ENCODE measurements around the gene FERMT1.

The FERMT1 gene
- total RNA-seq = 0 to 0.15 (median 0) reads per million in 4 donors

GRCh38 chr20:6122873-6123648 lies at the start of gene FERMT1:
Gene FERMT1, minus strand, starts transcription at chr20:6123030. Its CDS starts 3,476 bp downstream, at chr20:6119554.
- peak in 1 of 5 donors; percentile 13 for DNase-seq

- no peak for DNase-seq
These were observed 46.4 kb upstream of the FERMT1 start for GRCh38 chr20:6169251-6169650.

- DNase-seq = no peak
These were observed 45.4 kb upstream of the FERMT1 start for GRCh38 chr20:6168204-6168603.

GRCh38 chr20:6165346-6165745 lies 42.5 kb upstream of the FERMT1 start:
- DNase-seq = no peak

GRCh38 chr20:6164421-6165341 lies 41.9 kb upstream of the FERMT1 start:
- no peak for DNase-seq

GRCh38 chr20:6160736-6161135 lies 37.9 kb upstream of the FERMT1 start:
- no peak for DNase-seq

GRCh38 chr20:6157345-6157744 lies 34.5 kb upstream of the FERMT1 start:
- DNase-seq = no peak

GRCh38 chr20:6152777-6153176 lies 29.9 kb upstream of the FERMT1 start:
- DNase-seq = no peak

- no peak for DNase-seq
These were observed 25.2 kb upstream of the FERMT1 start for GRCh38 chr20:6148073-6148472.

GRCh38 chr20:6142348-6142993 lies 19.6 kb upstream of the FERMT1 start:
- DNase-seq = peak in 2 of 5 donors; percentile 34 to 37

GRCh38 chr20:6140947-6141346 lies 18.1 kb upstream of the FERMT1 start:
- no peak for DNase-seq

GRCh38 chr20:6135347-6135746 lies 12.5 kb upstream of the FERMT1 start:
- DNase-seq = no peak

GRCh38 chr20:6134592-6134991 lies 11.8 kb upstream of the FERMT1 start:
- DNase-seq = no peak

- no peak for DNase-seq
These were observed 7.2 kb upstream of the FERMT1 start for GRCh38 chr20:6130045-6130444.

- DNase-seq = no peak
These were observed 5.0 kb upstream of the FERMT1 start for GRCh38 chr20:6127825-6128224.

GRCh38 chr20:6126846-6127245 lies 4.0 kb upstream of the FERMT1 start:
- no peak for DNase-seq

GRCh38 chr20:6123649-6124014 lies 802 bp upstream of the FERMT1 start:
- DNase-seq = no peak

GRCh38 chr20:6122111-6122872 lies 538 bp downstream of the FERMT1 start:
- DNase-seq = no peak

- no peak for DNase-seq
These were observed 1.3 kb downstream of the FERMT1 start for GRCh38 chr20:6121504-6121903.

GRCh38 chr20:6120491-6120988 lies 2.3 kb downstream of the FERMT1 start:
- DNase-seq = no peak

GRCh38 chr20:6116758-6117157 lies 6.1 kb downstream of the FERMT1 start:
- DNase-seq = no peak

- DNase-seq = no peak
These were observed 7.5 kb downstream of the FERMT1 start for GRCh38 chr20:6115221-6115895.

All from T-helper 1 cell (primary cell).